GM18951 (cell line): ENCODE measurements around the gene SEMA7A.
A peak's percentile ranks its signal among the peaks of the same experiment; 100 is the strongest.

Experiments
- POLR2A ChIP-seq: IDR thresholded peaks from 4 replicates; pipeline ENCODE4 v1.6.1; 2011; ENCODE audit warnings: mild to moderate bottlenecking; ENCODE audit not compliant: insufficient read length, insufficient read depth; ENCODE audit errors: extremely low read depth
- in situ Hi-C: fragments of 300-500 bp; cut with MboI; formaldehyde crosslinking; loops from one replicate; pipeline ENCODE4 v1.12.0; 2022; ENCODE audit warnings: low sequenced_read_pairs, mixed read lengths, inconsistent platforms; ENCODE audit not compliant: unreplicated experiment

Gene SEMA7A

GRCh38 chr15:74432271-74432967, 1.3 kb downstream of the SEMA7A start:
- TF ChIP-seq POLR2A, result no peak
- in situ Hi-C loops, result no loop called here

GRCh38 chr15:74431645-74432044, 2.1 kb downstream of the SEMA7A start:
- in situ Hi-C loops, result no loop called here
- TF ChIP-seq POLR2A, result no peak

- in situ Hi-C loops, result no loop called here
- no peak for TF ChIP-seq POLR2A
These were observed 2.6 kb downstream of the SEMA7A start for GRCh38 chr15:74431116-74431515.

DNA sequence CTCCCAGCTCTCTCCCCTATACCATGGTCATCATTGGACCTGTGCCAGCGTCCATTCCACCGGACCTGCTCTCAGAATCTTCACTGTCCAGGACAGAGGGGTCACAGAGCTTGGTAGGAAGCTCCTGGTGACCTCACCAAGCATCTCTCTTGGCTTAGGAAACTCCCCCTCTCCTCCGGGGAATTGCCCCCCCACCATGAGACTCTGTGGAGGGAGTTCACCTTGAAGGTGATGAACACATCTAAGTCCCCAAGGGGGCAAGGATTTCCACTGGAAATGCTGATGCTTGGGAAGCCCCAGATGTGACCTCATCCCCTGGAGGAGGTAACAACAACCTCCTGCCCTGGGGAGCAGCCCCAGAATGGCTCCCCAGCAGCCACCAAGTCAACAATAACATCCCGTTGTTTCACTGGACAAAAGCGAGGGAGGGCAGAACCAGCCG, 3.2 kb downstream of the SEMA7A start:
- no peak for TF ChIP-seq POLR2A
- in situ Hi-C loops, result no loop called here

GRCh38 chr15:74429781-74430400, 3.9 kb downstream of the SEMA7A start:
- TF ChIP-seq POLR2A, result no peak
- in situ Hi-C loops, result no loop called here

DNA sequence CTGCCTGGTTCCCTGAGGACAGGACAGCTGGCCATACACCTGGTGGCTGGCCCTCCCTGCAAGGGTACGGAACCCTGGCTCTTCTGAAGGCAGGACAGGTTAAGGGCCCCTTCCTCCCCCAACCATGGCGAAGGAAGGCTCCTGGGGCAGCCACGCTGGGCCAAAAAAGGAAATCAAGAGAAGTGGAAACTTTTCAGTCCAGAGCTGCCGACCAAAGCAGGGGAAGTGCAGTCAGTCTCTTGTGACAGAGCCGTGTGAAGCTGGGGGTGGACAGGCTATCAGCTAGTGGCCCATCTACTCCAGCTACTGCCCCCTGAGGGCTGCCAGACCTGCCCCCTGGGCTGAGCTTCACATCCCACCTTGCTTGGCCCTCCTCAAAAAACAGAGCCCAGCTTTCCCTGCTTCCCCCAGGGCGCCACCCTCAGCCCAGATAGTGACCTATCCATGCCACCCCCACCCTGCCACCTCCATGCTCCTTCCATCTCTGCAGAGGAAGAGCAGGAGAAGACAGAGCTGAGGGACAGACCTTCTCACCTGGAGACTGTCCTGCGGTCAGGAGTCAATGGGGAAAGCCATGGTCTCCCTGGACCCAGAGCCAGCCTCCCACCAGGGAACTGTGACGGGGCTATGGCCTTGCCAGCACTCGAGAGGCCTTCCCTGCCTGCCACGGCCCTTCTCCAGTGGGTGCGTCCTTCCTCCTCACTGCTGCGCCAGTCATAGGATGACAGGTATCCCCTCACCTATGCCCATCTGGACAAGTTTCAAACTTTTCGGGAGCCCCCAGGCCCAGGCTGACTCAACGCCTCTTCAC, 4.6 kb downstream of the SEMA7A start:
- TF ChIP-seq POLR2A, result no peak

GRCh38 chr15:74428442-74428787, 5.3 kb downstream of the SEMA7A start:
- TF ChIP-seq POLR2A, result peak; percentile 45
- in situ Hi-C loops, result no loop called here

More for the DNA sequence above, 4.6 kb downstream of the SEMA7A start:
- in situ Hi-C loops, result no loop called here

- TF ChIP-seq POLR2A, result no peak
These were observed 5.9 kb downstream of the SEMA7A start for GRCh38 chr15:74427607-74428441.

DNA sequence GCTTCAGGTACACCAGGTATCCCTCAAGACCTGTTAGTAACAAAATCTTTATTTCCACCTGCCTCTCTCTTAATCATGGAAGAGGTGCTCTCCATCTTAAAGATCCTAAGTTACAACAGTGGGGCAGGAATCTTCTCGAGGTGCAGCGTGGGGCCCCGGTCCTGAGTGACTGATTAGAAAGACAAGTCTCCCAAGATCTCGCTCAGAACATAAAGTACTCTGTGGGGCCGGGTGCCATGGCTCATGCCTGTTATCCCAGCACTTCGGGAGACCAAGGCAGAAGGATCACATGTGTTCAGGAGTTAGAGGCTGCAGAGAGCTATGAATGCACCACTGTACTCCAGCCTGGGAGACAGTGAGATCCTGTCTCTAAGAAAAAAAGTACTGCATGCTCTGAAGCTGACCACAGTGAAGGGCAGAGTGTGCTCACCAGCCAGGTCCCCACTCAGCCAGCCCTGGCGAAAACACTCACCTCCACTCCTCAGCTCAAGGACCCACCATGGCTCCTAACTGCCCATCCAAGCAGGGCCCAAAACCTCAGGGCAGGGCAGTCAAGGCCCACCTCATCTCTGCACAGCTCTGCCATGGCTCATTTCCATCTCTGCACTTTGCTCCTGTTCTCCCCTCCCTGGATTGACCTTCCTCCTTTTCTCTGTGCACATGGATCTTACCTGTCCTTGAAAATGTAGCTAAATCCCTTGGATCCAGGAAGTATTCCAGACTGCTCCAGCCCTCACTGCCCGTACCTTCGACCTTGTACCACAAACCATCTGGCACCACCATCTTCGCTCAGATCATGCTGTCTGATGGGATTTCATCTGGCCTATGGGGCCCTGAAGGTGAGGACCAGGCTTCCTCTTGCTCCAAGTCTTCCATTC, 7.1 kb downstream of the SEMA7A start:
- TF ChIP-seq POLR2A, result no peak
- in situ Hi-C loops, result no loop called here

More at GRCh38 chr15:74427607-74428441, 5.9 kb downstream of the SEMA7A start:
- in situ Hi-C loops, result no loop called here

DNA sequence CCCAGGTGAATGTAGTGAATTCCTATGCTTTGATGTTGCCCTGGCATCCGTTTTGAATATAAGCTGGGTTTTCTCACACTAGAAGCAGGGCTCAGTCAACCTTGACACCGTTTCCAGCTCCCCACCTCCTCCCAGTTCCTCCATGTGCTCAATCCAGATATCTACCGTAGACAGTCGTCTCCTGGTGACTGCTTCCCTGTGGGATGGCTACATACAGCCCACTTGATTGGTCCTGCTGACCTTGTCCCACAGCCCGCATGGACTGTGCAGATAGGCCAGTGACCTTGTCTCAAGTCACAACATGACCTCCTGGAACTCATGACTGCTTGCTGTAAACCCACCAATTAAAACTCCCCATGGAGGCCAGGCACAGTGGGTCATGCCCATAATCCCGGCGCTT, 8.1 kb downstream of the SEMA7A start:
- in situ Hi-C loops, result no loop called here
- TF ChIP-seq POLR2A, result no peak

DNA sequence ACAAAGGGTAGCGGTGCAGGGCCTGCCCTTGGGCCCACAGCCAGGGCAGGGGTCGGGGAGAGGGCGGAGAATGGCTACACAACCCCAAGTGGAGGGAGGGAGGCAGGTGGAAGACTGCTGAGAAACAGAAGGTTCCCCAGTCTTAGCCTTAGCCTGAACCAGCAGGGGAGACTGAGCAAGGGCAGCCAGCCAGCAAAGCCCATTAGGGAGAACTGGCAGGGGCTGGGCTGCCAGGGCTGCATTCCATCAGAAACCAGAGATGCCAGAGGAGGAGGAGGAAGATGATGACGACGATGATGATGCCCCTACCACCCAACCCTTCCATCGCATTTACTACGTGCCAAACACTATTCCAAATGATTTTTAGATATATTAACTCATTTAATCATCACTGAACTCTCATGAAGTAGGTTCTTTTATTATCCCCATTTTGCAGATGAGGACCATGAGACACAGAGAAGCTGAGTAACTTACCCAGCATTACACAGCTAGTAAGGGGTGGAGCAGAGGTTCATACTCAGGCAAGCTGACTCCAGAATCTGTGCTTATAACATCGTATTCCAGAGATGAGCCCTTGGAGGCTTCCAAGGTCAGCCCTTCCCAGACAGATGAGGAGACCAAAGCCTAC, 8.7 kb downstream of the SEMA7A start:
- in situ Hi-C loops, result no loop called here
- TF ChIP-seq POLR2A, result no peak
